Stomach (tissue), 4 donors: ENCODE measurements around the gene FBXL2.

ENCODE experiments used
- POLR2A ChIP-seq, 4 donors: fragments of 450-650 bp; IDR thresholded peaks; one replicate each; pipeline ENCODE4 v1.6.1; 2016; ENCODE audit warnings: antibody characterized with exemption in 4 of 4, control low read depth in 2 of 4, mild to moderate bottlenecking in 1 of 4, moderate library complexity in 1 of 4
- TF ChIP-seq, protein P1 (sequence below), 7 experiments: fragments of 450-650 bp in 4 of 7; fragments of 200-600 bp in 3 of 7; sonication (generic) in 3 of 7; IDR thresholded peaks; one replicate each; pipeline ENCODE4 v1.5.1; 2016 to 2019; ENCODE audit warnings: antibody characterized with exemption in 7 of 7, control low read depth in 2 of 7, mild to moderate bottlenecking in 1 of 7

- no peak for TF ChIP-seq POLR2A (IDR thresholded peaks at IDR 0.05)
- TF ChIP-seq, protein P1, sequence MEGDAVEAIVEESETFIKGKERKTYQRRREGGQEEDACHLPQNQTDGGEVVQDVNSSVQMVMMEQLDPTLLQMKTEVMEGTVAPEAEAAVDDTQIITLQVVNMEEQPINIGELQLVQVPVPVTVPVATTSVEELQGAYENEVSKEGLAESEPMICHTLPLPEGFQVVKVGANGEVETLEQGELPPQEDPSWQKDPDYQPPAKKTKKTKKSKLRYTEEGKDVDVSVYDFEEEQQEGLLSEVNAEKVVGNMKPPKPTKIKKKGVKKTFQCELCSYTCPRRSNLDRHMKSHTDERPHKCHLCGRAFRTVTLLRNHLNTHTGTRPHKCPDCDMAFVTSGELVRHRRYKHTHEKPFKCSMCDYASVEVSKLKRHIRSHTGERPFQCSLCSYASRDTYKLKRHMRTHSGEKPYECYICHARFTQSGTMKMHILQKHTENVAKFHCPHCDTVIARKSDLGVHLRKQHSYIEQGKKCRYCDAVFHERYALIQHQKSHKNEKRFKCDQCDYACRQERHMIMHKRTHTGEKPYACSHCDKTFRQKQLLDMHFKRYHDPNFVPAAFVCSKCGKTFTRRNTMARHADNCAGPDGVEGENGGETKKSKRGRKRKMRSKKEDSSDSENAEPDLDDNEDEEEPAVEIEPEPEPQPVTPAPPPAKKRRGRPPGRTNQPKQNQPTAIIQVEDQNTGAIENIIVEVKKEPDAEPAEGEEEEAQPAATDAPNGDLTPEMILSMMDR (IDR thresholded peaks at IDR 0.05): no peak
Observed at GRCh38 chr3:33238923-33239322, 38.3 kb upstream of the FBXL2 start.
